ENCODE data around the gene OIT3. TPM values are rescaled to one million over a fixed set of nuclear protein-coding genes. Genes with fewer than 3 reads are reported as not detected.

OIT3 gene
- total RNA-seq, 1 donor from 2014 or later: not detected

DNA sequence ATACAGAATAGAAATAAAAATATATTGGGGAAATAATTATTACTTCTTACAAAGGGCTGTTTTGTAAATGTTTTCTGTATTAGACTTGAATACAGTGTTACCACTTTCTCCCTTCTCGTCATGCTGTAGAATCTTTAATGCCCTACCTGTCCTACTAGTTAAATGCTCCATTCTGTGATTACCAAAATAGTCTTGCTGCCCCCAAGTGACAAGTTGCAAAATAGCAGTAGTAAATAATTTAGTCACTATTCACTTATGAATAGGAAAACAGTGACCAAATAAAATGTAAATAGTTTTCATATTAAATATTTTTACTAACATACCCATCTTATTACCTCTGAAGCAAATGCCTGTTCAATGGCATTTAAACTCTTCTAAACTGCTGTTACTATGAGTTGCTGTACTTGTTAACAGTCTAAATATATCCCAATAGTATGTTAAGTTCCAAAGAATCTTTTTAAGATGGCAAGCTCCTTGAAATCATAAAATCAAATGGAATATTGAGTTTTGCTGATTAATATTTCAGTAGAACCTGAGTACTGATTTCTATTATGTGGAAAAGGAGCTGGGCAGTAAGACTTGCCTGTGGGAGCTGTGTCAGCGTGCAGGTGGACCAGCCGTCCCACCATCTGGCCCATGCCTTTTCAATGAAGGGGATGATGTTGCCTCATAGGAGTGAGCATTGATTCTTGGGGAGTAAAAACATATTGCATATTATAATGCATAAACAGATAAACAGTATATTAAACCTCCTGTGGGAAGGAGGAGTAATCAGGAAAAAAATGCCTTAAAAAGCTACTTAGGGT is 18.1 kb upstream of the OIT3 start:
- no peak for DNase-seq
- Mint-ChIP-seq H3K9me3 (no peaks in the 10 kb centered on the region), H3K27me3 (no peaks in the 10 kb centered on the region), H3K4me1 (peaks cover 5% of the 10 kb centered on the region), H3K36me3 (ENCODE audit: low read depth) (peaks cover 48% of the 10 kb centered on the region), H3K27ac (no peak overlapping the region), H3K4me3 (no peak overlapping the region)
- intact Hi-C loops (cut with micrococcal nuclease): loop anchor here (1.0 kb wide), 1 partner anchor 511 kb away; no protein-coding TSS in a partner anchor
- no peak for ATAC-seq (ENCODE audit: low read depth)
- TF ChIP-seq, protein P1, sequence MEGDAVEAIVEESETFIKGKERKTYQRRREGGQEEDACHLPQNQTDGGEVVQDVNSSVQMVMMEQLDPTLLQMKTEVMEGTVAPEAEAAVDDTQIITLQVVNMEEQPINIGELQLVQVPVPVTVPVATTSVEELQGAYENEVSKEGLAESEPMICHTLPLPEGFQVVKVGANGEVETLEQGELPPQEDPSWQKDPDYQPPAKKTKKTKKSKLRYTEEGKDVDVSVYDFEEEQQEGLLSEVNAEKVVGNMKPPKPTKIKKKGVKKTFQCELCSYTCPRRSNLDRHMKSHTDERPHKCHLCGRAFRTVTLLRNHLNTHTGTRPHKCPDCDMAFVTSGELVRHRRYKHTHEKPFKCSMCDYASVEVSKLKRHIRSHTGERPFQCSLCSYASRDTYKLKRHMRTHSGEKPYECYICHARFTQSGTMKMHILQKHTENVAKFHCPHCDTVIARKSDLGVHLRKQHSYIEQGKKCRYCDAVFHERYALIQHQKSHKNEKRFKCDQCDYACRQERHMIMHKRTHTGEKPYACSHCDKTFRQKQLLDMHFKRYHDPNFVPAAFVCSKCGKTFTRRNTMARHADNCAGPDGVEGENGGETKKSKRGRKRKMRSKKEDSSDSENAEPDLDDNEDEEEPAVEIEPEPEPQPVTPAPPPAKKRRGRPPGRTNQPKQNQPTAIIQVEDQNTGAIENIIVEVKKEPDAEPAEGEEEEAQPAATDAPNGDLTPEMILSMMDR (IDR thresholded peaks at IDR 0.05): no peak
- POLR2A ChIA-PET: no interaction called here
- CTCF ChIA-PET: interaction anchor here (1.5 kb wide), 1 partner anchor 510 kb away, joined by 7 read pairs; no protein-coding TSS in a partner anchor

DNA sequence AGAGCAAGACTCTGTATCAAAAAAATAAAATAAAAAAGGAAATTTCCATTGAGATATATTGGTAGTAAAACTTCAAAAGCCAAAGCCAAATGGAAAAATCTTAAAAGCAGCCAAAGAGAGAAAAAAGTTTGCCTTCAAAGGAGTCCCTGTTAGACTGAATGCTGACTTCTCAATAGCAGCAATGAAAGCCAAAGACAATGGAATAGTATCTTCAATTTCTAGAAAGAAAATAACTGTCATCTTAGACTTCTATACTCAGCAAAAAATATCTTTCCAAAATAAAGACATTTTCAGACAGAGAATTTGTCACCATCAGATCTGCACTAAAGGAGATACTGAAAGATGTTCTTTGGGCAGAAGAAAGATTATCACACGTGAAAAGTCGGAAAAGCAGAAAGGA is 14.3 kb upstream of the OIT3 start:
- no peaks in the 10 kb centered on the region for H3K27me3 Mint-ChIP-seq
- H3K27ac Mint-ChIP-seq: no peak overlapping the region
- no peak for ATAC-seq (ENCODE audit: low read depth)
- CTCF ChIA-PET: no interaction called here
- TF ChIP-seq, protein P1 (IDR thresholded peaks at IDR 0.05): no peak
- H3K9me3 Mint-ChIP-seq: peaks cover 8% of the 10 kb centered on the region
- intact Hi-C loops (cut with micrococcal nuclease): no loop called here
- POLR2A ChIA-PET: no interaction called here
- H3K4me3 Mint-ChIP-seq: no peak overlapping the region
- H3K36me3 Mint-ChIP-seq (ENCODE audit: low read depth): peaks cover 44% of the 10 kb centered on the region
- DNase-seq: no peak
- peaks cover 5% of the 10 kb centered on the region for H3K4me1 Mint-ChIP-seq

DNA sequence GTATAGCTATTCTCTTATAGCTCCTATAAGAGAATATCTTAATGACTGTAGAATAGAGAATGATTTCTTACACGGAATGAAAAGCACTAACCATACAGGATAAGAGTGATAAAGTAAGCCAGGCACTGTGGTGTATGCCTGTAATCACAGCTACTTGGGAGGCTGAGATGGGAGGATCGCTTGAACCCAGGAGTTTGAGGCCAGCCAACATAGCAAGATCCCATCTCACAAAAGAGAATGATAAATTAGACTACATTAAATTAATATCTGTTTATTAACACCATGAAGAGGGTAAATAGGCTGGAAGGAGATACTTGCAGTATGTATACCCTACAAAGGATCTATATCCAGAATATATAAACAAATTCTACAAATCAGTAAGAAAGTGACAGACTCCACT is 12.2 kb upstream of the OIT3 start:
- Mint-ChIP-seq H3K36me3 (ENCODE audit: low read depth) (peaks cover 56% of the 10 kb centered on the region), H3K4me1 (peaks cover 5% of the 10 kb centered on the region), H3K27me3 (no peaks in the 10 kb centered on the region), H3K4me3 (no peak overlapping the region), H3K9me3 (peaks cover 8% of the 10 kb centered on the region), H3K27ac (no peak overlapping the region)
- intact Hi-C loops (cut with micrococcal nuclease): no loop called here
- POLR2A ChIA-PET: no interaction called here
- ATAC-seq (ENCODE audit: low read depth) (no peak), DNase-seq (no peak)
- CTCF ChIA-PET: no interaction called here
- TF ChIP-seq, protein P1 (IDR thresholded peaks at IDR 0.05): no peak

DNA sequence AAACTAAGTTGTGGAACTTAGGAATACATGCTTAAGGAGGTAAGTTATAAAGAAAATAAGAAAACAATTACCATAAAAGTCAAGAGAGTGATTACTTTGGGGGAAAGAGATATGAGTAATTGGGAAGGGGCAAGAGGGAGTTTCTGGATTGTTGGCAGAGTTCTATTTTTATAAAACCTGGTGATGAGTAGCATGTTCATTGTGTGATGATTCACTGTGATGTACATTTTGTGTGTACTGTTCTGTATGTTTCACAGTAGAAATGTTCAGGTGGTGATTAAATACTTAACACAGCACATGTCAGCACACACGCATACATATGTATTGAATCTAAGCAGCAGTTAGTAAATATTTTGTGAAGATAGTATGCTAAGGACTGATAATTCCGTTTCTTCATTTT is 9.7 kb upstream of the OIT3 start:
- Mint-ChIP-seq H3K9me3 (peaks cover 8% of the 10 kb centered on the region), H3K4me3 (no peak overlapping the region), H3K4me1 (peaks cover 9% of the 10 kb centered on the region), H3K27ac (no peak overlapping the region), H3K36me3 (ENCODE audit: low read depth) (peaks cover 52% of the 10 kb centered on the region), H3K27me3 (no peaks in the 10 kb centered on the region)
- POLR2A ChIA-PET: no interaction called here
- intact Hi-C loops (cut with micrococcal nuclease): no loop called here
- TF ChIP-seq, protein P1 (IDR thresholded peaks at IDR 0.05): no peak
- CTCF ChIA-PET: interaction anchor here (0.6 kb wide), 1 partner anchor 85 kb away, joined by 3 read pairs; no protein-coding TSS in a partner anchor
- DNase-seq: no peak
- ATAC-seq (ENCODE audit: low read depth): no peak

DNA sequence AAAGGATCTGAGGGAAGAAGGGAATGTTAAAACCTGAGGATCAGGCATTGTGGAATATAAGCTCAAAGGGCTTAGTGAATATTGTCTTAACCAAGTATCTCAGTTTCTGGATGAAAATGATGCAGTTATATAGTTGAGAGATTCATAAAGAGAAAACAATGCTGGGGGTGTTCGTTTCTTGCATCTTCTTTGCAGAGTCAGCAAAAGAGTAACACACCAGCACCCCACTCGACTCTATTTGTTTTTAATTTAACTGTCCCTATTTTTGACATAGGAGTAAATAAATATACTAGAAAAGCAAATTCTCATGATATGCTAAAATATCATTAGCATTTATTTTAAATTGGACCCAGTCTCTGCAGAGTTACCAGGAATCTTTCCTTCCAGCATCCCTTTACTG is 7.6 kb upstream of the OIT3 start:
- DNase-seq: no peak
- ChIA-PET POLR2A (no interaction called here), CTCF (no interaction called here)
- Mint-ChIP-seq H3K9me3 (peaks cover 8% of the 10 kb centered on the region), H3K4me1 (peaks cover 9% of the 10 kb centered on the region), H3K4me3 (no peak overlapping the region), H3K36me3 (ENCODE audit: low read depth) (peaks cover 46% of the 10 kb centered on the region), H3K27me3 (no peaks in the 10 kb centered on the region), H3K27ac (no peak overlapping the region)
- no peak for ATAC-seq (ENCODE audit: low read depth)
- TF ChIP-seq, protein P1 (IDR thresholded peaks at IDR 0.05): no peak
- intact Hi-C loops (cut with micrococcal nuclease): no loop called here
